ENCODE data around the gene CDH16.
A peak's percentile ranks its signal among the peaks of the same experiment; 100 is the strongest.

Gene CDH16

GRCh38 chr16:66880288-66881013, 38.2 kb downstream of the CDH16 start, which contains the start of gene PDP2 (continued):
- TF ChIP-seq ZNF311 (tag by site-specific recombination; IDR thresholded peaks at IDR 0.05; ENCODE audit: borderline replicate concordance) (no peak), ZNF214 (tag by site-specific recombination; IDR thresholded peaks at IDR 0.05; ENCODE audit: borderline replicate concordance) (no peak), ZNF585B (tag by site-specific recombination; IDR thresholded peaks at IDR 0.05) (no peak), ZNF514 (tag by site-specific recombination; IDR thresholded peaks at IDR 0.05) (no peak), ZNF560 (tag by site-specific recombination; IDR thresholded peaks at IDR 0.05; ENCODE audit: borderline replicate concordance) (no peak), ZBTB10 (tag by site-specific recombination; IDR thresholded peaks at IDR 0.05) (peak; percentile 61; the same call in 1 of the 2 replicates), ZNF404 (tag by site-specific recombination; IDR thresholded peaks at IDR 0.05) (no peak), ZBTB6 (tag by site-specific recombination; IDR thresholded peaks at IDR 0.05) (no peak; the same call in 1 of the 2 replicates), ZNF488 (tag by site-specific recombination; IDR thresholded peaks at IDR 0.05) (no peak), PRDM10 (tag by site-specific recombination; IDR thresholded peaks at IDR 0.05) (peak; percentile 92), ZBTB1 (tag by site-specific recombination; IDR thresholded peaks at IDR 0.05) (no peak), KLF8 (tag by site-specific recombination; IDR thresholded peaks at IDR 0.05) (peak; percentile 94), KLF9 (tag by site-specific recombination; IDR thresholded peaks at IDR 0.05; ENCODE audit: low read depth) (peak; percentile 92), PBX3 (CRISPR knock-in tag; IDR thresholded peaks at IDR 0.05) (peak; percentile 98), ZNF580 (tag by site-specific recombination; IDR thresholded peaks at IDR 0.05) (0 out of 2 replicates have a peak, but pooled peaks have one; percentile 14), TCF7L2 (IDR thresholded peaks at IDR 0.05; ENCODE audit: borderline replicate concordance, low read depth, low read length) (no peak), ZNF561 (tag by site-specific recombination; IDR thresholded peaks at IDR 0.05; ENCODE audit: borderline replicate concordance) (peak; percentile 81; the same call in 1 of the 2 replicates), ZNF555 (tag by site-specific recombination; conservative IDR thresholded peaks at IDR 0.05) (no peak), ZNF157 (tag by site-specific recombination; IDR thresholded peaks at IDR 0.05) (no peak), TSHZ1 (tag by site-specific recombination; IDR thresholded peaks at IDR 0.05; ENCODE audit: borderline replicate concordance) (no peak), PRDM6 (tag by site-specific recombination; IDR thresholded peaks at IDR 0.05) (no peak), PRDM1 (tag by site-specific recombination; IDR thresholded peaks at IDR 0.05) (no peak), ZFP3 (tag by site-specific recombination; IDR thresholded peaks at IDR 0.05; ENCODE audit: low read depth) (no peak)

All from HEK293 (cell line).